ENCODE results near the gene STARD4. TPM values are rescaled to one million over a fixed set of nuclear protein-coding genes. Genes with fewer than 3 reads are reported as not detected.

The STARD4 gene
- total RNA-seq, 1 donor from 2014 or later: 29.7 TPM

DNA sequence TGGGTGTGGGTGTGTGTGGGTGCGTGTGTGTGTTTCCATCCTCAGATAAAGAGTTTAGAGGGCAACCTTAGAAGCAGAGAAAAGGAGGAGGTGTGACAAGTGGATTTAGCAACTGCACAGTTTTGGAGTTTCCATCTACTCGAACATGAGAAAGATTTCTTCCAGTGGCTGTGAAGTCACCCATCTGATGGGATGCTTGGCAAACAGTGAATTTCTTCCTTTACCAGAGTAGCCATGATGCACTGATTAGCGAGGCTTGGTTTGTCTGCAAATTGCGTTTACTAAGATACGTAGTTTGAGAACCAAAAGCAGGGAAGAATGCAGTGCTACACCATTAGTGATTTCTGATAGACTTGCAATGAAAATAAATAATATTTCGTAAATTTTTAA lies 791 bp upstream of the STARD4 start:
- DNase-seq (ENCODE audit: extremely low spot score, unreplicated experiment): no peak
- no peaks in the 10 kb centered on the region for H3K36me3 Mint-ChIP-seq (ENCODE audit: unreplicated experiment)
- H3K27me3 Mint-ChIP-seq (ENCODE audit: unreplicated experiment): no peaks in the 10 kb centered on the region
- H3K4me1 Mint-ChIP-seq (ENCODE audit: unreplicated experiment): peaks cover 36% of the 10 kb centered on the region
- TF ChIP-seq CTCF (IDR thresholded peaks at IDR 0.05): no peak
- H3K27ac Mint-ChIP-seq (ENCODE audit: unreplicated experiment): peak overlapping the region; percentile 95
- H3K9me3 Mint-ChIP-seq (ENCODE audit: unreplicated experiment): no peaks in the 10 kb centered on the region
- peak overlapping the region; percentile 96 for H3K4me3 Mint-ChIP-seq (ENCODE audit: unreplicated experiment)

DNA sequence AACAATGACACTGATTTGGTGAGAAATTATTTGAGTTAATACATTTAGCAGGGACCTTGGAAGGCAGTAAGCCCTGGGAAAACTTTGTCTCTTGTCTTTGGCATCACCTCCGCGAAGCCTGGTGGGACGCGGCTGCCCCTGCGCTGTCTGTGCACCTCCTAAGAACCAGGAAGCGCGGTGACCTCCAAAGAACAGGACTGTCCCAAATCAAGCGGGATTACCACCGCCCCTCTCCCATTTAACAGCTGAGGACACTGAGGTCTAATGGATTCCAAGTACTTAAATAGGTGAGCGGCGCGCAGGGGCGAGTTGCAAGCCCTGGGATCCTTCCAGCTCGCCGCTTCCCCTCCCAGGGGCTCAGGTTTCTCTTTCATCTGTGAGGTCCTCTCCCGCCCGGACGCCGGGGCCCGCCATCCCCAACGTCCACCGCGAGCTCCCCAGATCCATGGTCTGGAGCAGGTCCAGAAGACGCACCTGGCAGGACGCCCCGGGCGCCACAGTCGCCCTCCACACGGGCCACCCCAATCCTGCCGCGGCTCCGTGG lies 432 bp downstream of the STARD4 start:
- no peak for TF ChIP-seq CTCF (IDR thresholded peaks at IDR 0.05)
- Mint-ChIP-seq H3K4me1 (ENCODE audit: unreplicated experiment) (peaks cover 43% of the 10 kb centered on the region), H3K9me3 (ENCODE audit: unreplicated experiment) (no peaks in the 10 kb centered on the region), H3K27ac (ENCODE audit: unreplicated experiment) (peak overlapping the region; percentile 95), H3K36me3 (ENCODE audit: unreplicated experiment) (no peaks in the 10 kb centered on the region), H3K27me3 (ENCODE audit: unreplicated experiment) (no peaks in the 10 kb centered on the region), H3K4me3 (ENCODE audit: unreplicated experiment) (peak overlapping the region; percentile 96)
- peak; percentile 87 for DNase-seq (ENCODE audit: extremely low spot score, unreplicated experiment)

DNA sequence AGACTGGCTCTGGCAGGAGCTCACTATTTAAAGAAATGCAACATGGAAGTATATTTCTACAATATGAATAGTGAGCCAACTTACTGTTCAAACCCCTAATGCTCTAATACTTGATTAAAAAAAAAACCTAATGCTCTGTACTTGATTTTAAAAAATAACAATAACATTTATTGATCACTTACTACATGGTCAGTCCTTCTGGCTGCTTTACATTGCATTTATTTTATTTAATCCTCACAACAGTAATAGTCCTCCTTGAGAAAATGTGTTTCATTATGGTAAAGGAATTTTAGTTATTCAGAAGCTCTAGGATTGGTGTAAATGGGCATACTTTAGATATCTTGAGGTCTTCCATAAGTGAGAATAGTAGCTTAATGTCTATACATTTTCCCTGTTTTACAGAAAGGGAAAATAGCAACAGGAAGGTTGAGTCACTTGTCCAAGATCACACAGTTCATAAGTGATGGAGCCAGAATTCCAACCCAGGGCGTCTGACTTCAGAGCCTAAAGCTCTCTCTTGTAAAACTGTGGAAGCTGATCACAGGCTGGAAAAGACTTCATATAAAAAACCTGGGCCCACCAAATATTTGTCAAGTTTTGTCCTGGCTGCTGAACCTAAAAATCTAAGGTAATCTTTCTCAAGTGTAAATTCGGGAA lies 1.0 kb downstream of the STARD4 start:
- Mint-ChIP-seq H3K9me3 (ENCODE audit: unreplicated experiment) (no peaks in the 10 kb centered on the region), H3K27ac (ENCODE audit: unreplicated experiment) (peak overlapping the region; percentile 95), H3K36me3 (ENCODE audit: unreplicated experiment) (no peaks in the 10 kb centered on the region), H3K27me3 (ENCODE audit: unreplicated experiment) (no peaks in the 10 kb centered on the region), H3K4me3 (ENCODE audit: unreplicated experiment) (peak overlapping the region; percentile 96), H3K4me1 (ENCODE audit: unreplicated experiment) (peaks cover 46% of the 10 kb centered on the region)
- DNase-seq (ENCODE audit: extremely low spot score, unreplicated experiment): no peak
- TF ChIP-seq CTCF (IDR thresholded peaks at IDR 0.05): no peak

- no peaks in the 10 kb centered on the region for H3K27me3 Mint-ChIP-seq (ENCODE audit: unreplicated experiment)
- H3K4me1 Mint-ChIP-seq (ENCODE audit: unreplicated experiment): peaks cover 60% of the 10 kb centered on the region
- H3K36me3 Mint-ChIP-seq (ENCODE audit: unreplicated experiment): no peaks in the 10 kb centered on the region
- H3K4me3 Mint-ChIP-seq (ENCODE audit: unreplicated experiment): no peak overlapping the region
- H3K9me3 Mint-ChIP-seq (ENCODE audit: unreplicated experiment): no peaks in the 10 kb centered on the region
- no peak overlapping the region for H3K27ac Mint-ChIP-seq (ENCODE audit: unreplicated experiment)
- no peak for TF ChIP-seq CTCF (IDR thresholded peaks at IDR 0.05)
- DNase-seq (ENCODE audit: extremely low spot score, unreplicated experiment): no peak
Measured at GRCh38 chr5:111509119-111509518, 3.2 kb downstream of the STARD4 start.

DNA sequence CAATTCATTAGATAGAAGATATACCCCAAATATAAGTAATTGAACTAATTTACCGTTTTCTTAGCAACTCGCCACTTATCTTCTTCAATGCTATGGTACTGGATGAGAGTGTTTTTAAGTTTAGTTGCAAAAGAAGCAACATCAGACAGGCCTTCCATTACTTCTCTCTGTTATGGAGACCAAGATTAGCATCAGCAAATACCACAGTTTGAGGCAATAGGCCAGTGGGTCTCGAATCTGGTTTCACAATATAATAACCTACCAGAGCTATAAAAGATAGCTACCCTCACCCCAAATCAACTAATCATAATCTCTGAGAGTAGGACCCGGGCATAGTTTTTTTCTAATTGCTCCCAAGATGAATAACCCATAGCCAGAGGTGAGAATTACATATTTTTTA lies 5.1 kb downstream of the STARD4 start:
- Mint-ChIP-seq H3K36me3 (ENCODE audit: unreplicated experiment) (peaks cover 5% of the 10 kb centered on the region), H3K27ac (ENCODE audit: unreplicated experiment) (no peak overlapping the region), H3K27me3 (ENCODE audit: unreplicated experiment) (no peaks in the 10 kb centered on the region), H3K9me3 (ENCODE audit: unreplicated experiment) (no peaks in the 10 kb centered on the region), H3K4me3 (ENCODE audit: unreplicated experiment) (no peak overlapping the region), H3K4me1 (ENCODE audit: unreplicated experiment) (peaks cover 61% of the 10 kb centered on the region)
- no peak for TF ChIP-seq CTCF (IDR thresholded peaks at IDR 0.05)
- DNase-seq (ENCODE audit: extremely low spot score, unreplicated experiment): no peak

Data from osteocyte (in vitro differentiated cells).